GM04504 (cell line): ENCODE results near the gene KYNU.
"Not testable (repeated sequence)": the region's sequence is repeated elsewhere in the genome, so short reads cannot be mapped to it uniquely, and the experiment has no call there.

Source experiments
- DNase-seq: peaks from one replicate; pipeline ENCODE4 v3.0.0-alpha.2; 2012; ENCODE audit warnings: low read depth

Gene KYNU

DNA sequence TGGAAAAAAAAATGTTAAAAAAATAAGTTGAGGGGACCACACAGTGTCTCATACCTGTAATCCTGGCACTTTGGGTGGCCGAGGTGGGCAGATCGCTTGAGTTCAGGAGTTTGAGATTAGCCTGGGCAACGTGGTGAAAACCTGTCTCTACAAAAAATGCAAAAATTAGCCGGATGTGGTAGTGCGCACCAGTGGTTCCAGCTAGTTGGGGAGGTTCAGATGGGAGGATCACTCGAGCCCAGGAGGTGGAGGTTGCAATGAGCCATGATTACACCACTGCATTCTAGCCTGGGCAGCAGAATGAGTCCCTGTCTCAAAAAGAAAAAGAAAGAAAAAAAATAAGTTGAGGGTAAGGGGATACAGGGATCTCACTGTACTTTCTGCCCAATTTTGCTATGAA, 6.1 kb upstream of the KYNU start:
- no peak for DNase-seq

DNA sequence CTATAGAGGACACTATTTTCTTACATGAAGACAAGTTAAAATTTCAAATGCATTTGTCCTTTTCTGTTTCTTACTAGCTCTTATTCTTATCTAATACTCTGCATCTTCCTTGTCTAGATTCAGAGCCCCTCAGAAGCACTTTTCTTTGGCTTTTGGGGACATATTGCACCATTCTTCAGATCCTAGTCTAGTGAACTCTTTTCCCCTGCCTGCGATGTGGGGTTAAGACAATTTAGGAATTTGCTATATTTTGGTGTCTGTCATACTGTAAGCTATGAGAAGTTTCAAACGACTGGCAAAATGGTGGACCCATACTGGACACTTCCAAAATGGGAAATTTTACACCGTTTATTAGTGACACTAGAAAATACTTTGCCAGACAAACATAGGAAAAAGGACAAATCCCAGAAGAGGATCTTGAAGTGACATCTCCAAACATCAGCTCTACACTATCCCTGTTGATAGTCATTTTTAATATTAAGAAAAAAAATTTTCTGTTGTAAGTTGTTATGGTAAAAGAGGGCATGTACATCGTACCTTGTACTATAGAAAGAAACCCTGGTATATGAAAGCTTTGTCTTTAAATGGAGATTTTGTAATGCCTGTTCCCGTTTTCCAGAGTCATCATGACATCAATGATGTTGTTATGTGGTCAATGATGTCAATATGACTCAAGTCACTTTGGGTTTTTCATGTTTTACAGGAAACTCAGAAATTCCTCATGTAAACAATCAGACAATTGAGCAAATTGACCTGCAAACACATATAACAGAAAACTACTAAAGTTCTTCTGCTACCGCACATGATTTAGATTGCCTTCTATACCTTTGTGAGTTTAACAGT, 4.4 kb upstream of the KYNU start:
- DNase-seq, result peak; percentile 40

GRCh38 chr2:142873831-142874287, 3.6 kb upstream of the KYNU start:
- no peak for DNase-seq

- peak; percentile 77 for DNase-seq
Measured at GRCh38 chr2:142874293-142874814, 3.1 kb upstream of the KYNU start.

GRCh38 chr2:142875010-142875409, 2.5 kb upstream of the KYNU start:
- no peak for DNase-seq

GRCh38 chr2:142875652-142876051, 1.8 kb upstream of the KYNU start:
- no peak for DNase-seq

GRCh38 chr2:142876423-142876822, 1.0 kb upstream of the KYNU start:
- DNase-seq, result no peak

DNA sequence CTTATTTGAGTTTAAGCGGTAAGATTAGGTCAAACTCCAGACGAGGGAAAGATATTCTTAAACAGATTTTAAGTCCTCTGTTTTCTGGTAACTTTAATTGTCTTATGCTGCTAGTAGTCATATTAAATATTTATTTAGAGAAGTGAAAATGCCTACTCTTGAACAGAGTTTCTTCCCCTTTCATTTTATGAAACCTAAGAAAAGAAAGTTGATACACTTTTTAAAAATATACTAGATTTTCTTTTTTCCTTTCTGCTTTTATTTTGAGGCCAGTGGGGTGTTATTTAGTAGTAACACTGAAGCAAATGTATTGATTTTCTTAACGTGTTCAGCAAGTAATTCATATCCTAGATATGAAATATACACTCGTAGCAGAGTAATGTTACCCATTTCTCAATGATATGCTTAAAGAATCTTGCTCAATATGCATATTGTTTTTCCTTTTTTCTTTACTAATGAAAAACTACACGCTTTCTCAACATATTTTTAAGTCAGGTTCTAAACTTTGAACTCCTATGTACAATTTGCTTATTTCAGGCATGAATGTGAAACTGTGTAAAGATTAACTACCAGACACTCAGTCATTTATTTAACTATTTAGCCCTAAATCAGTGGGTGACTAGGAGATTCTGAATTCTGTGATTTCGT, 691 bp downstream of the KYNU start:
- no peak for DNase-seq

- DNase-seq, result no peak
Measured at GRCh38 chr2:142879151-142879550, 1.7 kb downstream of the KYNU start.

GRCh38 chr2:142880279-142880678, 2.8 kb downstream of the KYNU start:
- DNase-seq, result peak; percentile 34

- no peak for DNase-seq
Measured at GRCh38 chr2:142881619-142882018, 4.2 kb downstream of the KYNU start.

- not testable (repeated sequence) for DNase-seq
Measured at GRCh38 chr2:142882500-142882899, 5.0 kb downstream of the KYNU start.

- no peak for DNase-seq
Measured at GRCh38 chr2:142883526-142883925, 6.1 kb downstream of the KYNU start.

DNA sequence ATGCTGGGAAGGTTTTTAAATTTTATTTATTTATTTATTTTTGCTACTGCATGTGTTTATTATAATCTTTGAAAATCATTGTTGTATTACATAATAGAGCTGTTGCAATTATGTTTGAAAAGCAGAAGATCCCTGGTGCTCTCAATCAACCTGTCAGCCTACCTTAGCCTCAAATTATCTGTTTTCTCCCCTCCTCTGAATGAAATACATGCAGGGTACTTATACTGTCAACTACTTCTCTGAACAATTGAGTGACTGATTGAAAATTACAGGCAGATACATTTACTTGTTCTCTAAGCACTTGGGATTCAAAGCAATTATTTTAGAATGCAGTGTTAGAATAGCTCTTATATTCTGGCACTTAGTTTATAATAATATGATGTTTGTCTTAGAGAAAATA, 8.1 kb downstream of the KYNU start:
- no peak for DNase-seq

DNA sequence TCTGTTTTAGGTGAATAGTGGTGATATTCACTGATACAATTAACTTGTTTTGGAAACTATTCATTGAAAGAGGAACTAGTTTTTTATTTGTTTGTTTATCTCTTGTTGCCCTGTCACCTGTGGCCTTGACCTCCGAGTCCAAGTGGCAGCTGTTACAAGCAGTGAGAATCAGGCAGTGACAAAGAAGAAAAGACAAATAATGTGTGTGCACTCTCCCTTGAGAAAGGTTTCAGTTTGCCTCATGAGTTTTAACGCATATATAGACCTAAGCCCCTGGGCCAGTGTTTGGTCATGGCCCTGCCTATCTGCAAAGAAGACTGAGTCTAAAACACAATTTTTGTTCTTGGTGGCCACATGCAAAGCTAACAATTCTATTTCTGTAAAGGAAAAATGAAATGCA, 15.3 kb downstream of the KYNU start:
- no peak for DNase-seq

DNA sequence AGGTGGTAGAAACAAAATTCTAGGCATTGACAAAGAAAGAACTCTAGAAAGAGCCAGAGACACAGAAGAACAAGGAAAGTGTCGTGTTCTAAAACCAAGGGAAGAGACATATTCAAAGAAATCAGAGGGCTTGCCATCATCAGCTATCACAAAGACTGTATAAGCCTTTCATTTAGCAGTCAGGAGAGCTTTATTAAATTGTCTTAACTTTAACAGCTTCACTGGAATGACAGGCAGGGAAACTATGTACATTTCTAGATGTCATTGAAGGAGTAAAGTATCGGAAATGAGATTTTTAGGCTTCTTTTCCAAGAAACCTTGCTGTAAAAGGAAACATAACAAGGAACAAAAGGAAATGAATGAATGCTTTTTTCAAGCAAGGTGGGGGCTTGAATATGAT, 15.8 kb downstream of the KYNU start:
- DNase-seq, result no peak

DNA sequence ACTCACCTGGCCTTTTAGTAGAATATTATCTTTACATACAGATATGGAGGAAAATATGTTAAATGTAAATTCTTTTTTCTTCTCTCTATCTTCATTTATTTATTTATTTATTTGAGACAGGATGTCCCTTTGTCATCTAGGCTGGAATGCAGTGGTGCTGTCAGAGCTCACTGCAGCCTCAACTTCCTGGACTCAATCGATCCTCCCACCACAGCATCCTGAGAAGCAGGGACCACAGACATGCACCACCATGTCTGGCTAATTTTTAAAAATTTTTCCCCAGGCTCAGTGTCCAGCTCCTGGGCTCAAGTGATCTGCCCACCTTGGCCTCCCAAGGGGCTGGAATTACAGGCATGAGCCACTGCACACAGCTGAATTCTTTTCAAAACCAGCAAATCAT, 20.3 kb downstream of the KYNU start:
- no peak for DNase-seq

GRCh38 chr2:142900327-142900726, 22.9 kb downstream of the KYNU start:
- DNase-seq, result not testable (repeated sequence)

GRCh38 chr2:142901780-142902179, 24.3 kb downstream of the KYNU start:
- DNase-seq, result no peak

- DNase-seq, result not testable (repeated sequence)
Measured at GRCh38 chr2:142903726-142904125, 26.3 kb downstream of the KYNU start.

DNA sequence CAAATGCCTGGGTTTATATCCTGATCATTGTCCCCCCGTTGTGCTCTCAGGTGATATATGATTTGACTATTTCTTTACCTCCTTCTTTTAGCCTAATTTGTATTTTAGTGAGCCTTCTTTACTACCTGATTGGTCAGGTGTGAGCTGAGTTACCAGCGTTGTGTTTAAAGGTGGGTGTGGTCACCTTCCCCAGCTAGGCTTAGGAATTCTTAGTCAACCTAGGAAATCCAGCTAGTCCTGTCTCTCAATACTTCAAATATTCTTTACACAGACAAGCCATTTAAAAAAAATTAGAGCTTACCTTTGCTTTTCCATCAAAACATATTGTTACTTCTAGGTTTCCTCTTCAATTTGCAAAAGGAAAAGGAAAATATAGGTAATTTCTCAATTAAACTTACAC, 30.2 kb downstream of the KYNU start:
- no peak for DNase-seq

DNA sequence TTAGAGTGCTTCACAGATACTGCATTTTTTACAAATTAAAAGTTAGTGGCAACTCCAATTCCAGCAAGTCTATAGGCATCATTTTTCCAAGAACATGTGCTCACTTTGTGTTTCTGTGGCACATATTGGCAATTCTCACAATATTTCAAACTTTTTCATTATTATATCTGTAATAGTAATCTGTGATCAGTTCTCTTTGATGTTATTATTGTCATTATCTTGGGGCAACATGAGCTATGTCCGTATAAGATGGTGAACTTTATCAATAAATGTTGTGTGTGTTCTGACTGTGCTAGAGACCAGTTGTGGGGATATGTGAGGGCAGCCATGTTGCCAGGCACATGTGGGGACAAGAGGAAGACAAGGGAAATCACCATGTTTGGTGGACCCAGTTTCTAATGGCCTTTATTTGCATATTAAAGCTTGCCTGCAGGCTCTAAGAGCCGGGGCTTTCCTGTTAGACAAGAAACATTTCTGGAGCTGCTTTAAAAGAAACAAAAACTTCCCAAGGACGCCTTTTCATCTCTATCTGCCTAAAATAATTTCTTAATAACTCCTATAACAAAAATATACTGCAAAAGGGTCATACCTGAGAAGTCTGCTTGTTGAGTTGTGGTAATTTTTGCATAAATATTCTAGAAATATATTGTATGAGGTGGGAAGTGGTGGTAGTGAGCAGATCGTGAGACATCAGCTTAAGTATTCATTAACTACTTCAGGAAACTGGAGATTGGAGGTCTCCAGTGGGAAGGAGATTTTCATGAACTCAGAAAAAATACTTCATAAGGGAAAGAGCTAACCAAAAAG, 37.2 kb downstream of the KYNU start:
- DNase-seq, result no peak
